IMR-90 (cell line): ENCODE data around the gene PPM1H. TPM values are rescaled to one million over a fixed set of nuclear protein-coding genes. Genes with fewer than 3 reads are reported as not detected.

Experiments used
- ATAC-seq: fragments of 200-7000 bp; cut with Tn5 transposase; 2 replicates; pipeline ENCODE4 v1.9.1; 2020; ENCODE audit warnings: low read depth, mild to moderate bottlenecking, moderate library complexity
- BruUV-seq: library from RNA; stranded (reverse); fragments of 400-500 nt; replicated peaks from 2 replicates; lab custom pipeline; 2021; lab: Mats Ljungman, UMichigan
- CTCF ChIA-PET: fragments of 300-600 bp; formaldehyde crosslinking; extraction: SDS; loops from one replicate; lab custom pipeline; 2021; ENCODE audit warnings: antibody characterized with exemption; lab: Yijun Ruan, JAX
- POLR2A ChIA-PET: fragments of 300-600 bp; sonication (Branson Sonifier 250); formaldehyde crosslinking; loops from one replicate; lab custom pipeline; 2022; ENCODE audit warnings: antibody characterized with exemption; ENCODE audit not compliant: unreplicated experiment; lab: Charles Lee
- DNase-seq: peaks from one replicate; pipeline ENCODE4 v3.0.0; 2013
- H2AFZ ChIP-seq: replicated peaks from 2 replicates; pipeline ENCODE3; 2013; ENCODE audit warnings: low read length, mild to moderate bottlenecking; ENCODE audit not compliant: poor library complexity
- H2AK5ac ChIP-seq: 2 replicates; pipeline ENCODE4 v1.6.1; 2013; ENCODE audit warnings: low read depth, low read length, inconsistent platforms
- H2AK9ac ChIP-seq: replicated peaks from 2 replicates; pipeline ENCODE3; 2013; ENCODE audit warnings: mild to moderate bottlenecking, low read depth, low read length, moderate library complexity; ENCODE audit not compliant: poor library complexity
- H2BK120ac ChIP-seq: 2 replicates; pipeline ENCODE4 v1.6.1; 2013; ENCODE audit warnings: low read depth, low read length, inconsistent platforms
- H2BK15ac ChIP-seq: 3 replicates; pipeline ENCODE4 v1.6.1; 2013; ENCODE audit warnings: low read depth, low read length, inconsistent platforms
- H2BK20ac ChIP-seq: 2 replicates; pipeline ENCODE4 v1.6.1; 2013; ENCODE audit warnings: low read depth, mild to moderate bottlenecking, inconsistent platforms, low read length, moderate library complexity
- H2BK5ac ChIP-seq: 2 replicates; pipeline ENCODE4 v1.6.1; 2013; ENCODE audit warnings: mild to moderate bottlenecking, low read depth, low read length, inconsistent platforms; ENCODE audit not compliant: poor library complexity, severe bottlenecking
- H3K14ac ChIP-seq: replicated peaks from 2 replicates; pipeline ENCODE4 v1.6.1; 2013; ENCODE audit warnings: low read depth, low read length, inconsistent platforms
- H3K18ac ChIP-seq: 2 replicates; pipeline ENCODE4 v1.6.1; 2013; ENCODE audit warnings: low read depth, low read length, control low read depth
- H3K23ac ChIP-seq: 2 replicates; pipeline ENCODE4 v1.6.1; 2013; ENCODE audit warnings: low read depth, low read length, inconsistent platforms
- H3K27ac ChIP-seq: 2 replicates; pipeline ENCODE4 v1.5.1; 2013; ENCODE audit warnings: mild to moderate bottlenecking, control low read depth, low read length; ENCODE audit not compliant: insufficient read depth
- H3K27me3 ChIP-seq: 2 replicates; pipeline ENCODE4 v1.6.1; 2013; ENCODE audit warnings: low read length; ENCODE audit not compliant: control insufficient read depth, insufficient read depth
- H3K36me3 ChIP-seq: 2 replicates; pipeline ENCODE4 v1.6.1; 2013; ENCODE audit warnings: low read length, mixed read lengths; ENCODE audit not compliant: control insufficient read depth, insufficient read depth
- H3K4ac ChIP-seq: 2 replicates; pipeline ENCODE4 v1.6.1; 2013; ENCODE audit warnings: low read depth, low read length, inconsistent platforms
- H3K4me1 ChIP-seq: 2 replicates; pipeline ENCODE4 v1.6.1; 2013; ENCODE audit warnings: low read length, mixed read lengths; ENCODE audit not compliant: control insufficient read depth, insufficient read depth
- H3K4me2 ChIP-seq: 2 replicates; pipeline ENCODE4 v1.6.1; 2013; ENCODE audit warnings: low read depth, mild to moderate bottlenecking, control low read depth, low read length, moderate library complexity
- H3K4me3 ChIP-seq: 2 replicates; pipeline ENCODE4 v1.5.1; 2013; ENCODE audit warnings: low read depth, mild to moderate bottlenecking, control low read depth, low read length, moderate library complexity; ENCODE audit not compliant: insufficient read depth
- H3K56ac ChIP-seq: 2 replicates; pipeline ENCODE4 v1.6.1; 2013; ENCODE audit warnings: low read length, inconsistent platforms; ENCODE audit not compliant: insufficient read depth; ENCODE audit errors: extremely low read depth
- H3K79me1 ChIP-seq, 2 experiments: 2 replicates each; pipeline ENCODE4 v1.6.1; 2013; ENCODE audit warnings: low read length in 2 of 2, inconsistent platforms in 1 of 2, low read depth in 1 of 2
- H3K9ac ChIP-seq: 2 replicates; pipeline ENCODE4 v1.6.1; 2013; ENCODE audit warnings: low read depth, low read length, control low read depth
- H3K9me1 ChIP-seq: 2 replicates; pipeline ENCODE4 v1.6.1; 2013; ENCODE audit warnings: low read length, inconsistent platforms; ENCODE audit not compliant: insufficient read depth
- H3K9me3 ChIP-seq: 2 replicates; pipeline ENCODE4 v1.6.1; 2013; ENCODE audit warnings: low read length; ENCODE audit not compliant: control insufficient read depth, insufficient read depth
- H4K20me1 ChIP-seq: 2 replicates; pipeline ENCODE4 v1.6.1; 2013; ENCODE audit warnings: low read length, inconsistent platforms; ENCODE audit not compliant: insufficient read depth
- H4K5ac ChIP-seq: 2 replicates; pipeline ENCODE4 v1.6.1; 2013; ENCODE audit warnings: mild to moderate bottlenecking, low read depth, low read length, control low read depth
- H4K8ac ChIP-seq, 2 experiments: 2 replicates each; pipeline ENCODE4 v1.6.1; 2013; ENCODE audit warnings: low read depth in 2 of 2, low read length in 2 of 2, control low read depth in 1 of 2, inconsistent platforms in 1 of 2
- H4K91ac ChIP-seq: 2 replicates; pipeline ENCODE4 v1.6.1; 2013; ENCODE audit warnings: low read depth, low read length, inconsistent platforms; ENCODE audit not compliant: insufficient read depth
- CEBPB ChIP-seq: IDR thresholded peaks from 2 replicates; pipeline ENCODE4 v1.6.1; 2012; ENCODE audit warnings: low read depth, low read length, improper control_type of control experiment
- WGBS, 2 experiments: methylation state at CpG; one replicate each; pipeline versions ENCODE4 v1.1.5 to v1.1.7; 2013; ENCODE audit warnings: missing lambda C conversion rate in 2 of 2; ENCODE audit not compliant: insufficient read length in 1 of 2; ENCODE audit errors: extremely low coverage in 2 of 2; 5-methylcytosine and 5-hydroxymethylcytosine counted together
- dilution Hi-C: fragments of 300-500 bp; cut with HindIII; formaldehyde crosslinking; loops from one replicate; pipeline ENCODE4 v1.14.3; 2018; ENCODE audit warnings: low sequenced_read_pairs; ENCODE audit not compliant: unreplicated experiment
- in situ Hi-C: fragments of 300-500 bp; cut with MboI; formaldehyde crosslinking; loops from 3 replicates; pipeline ENCODE4 v1.14.3; 2019; ENCODE audit warnings: low sequenced_read_pairs, inconsistent platforms, mixed read lengths
- intact Hi-C: fragments of 100-400 bp; cut with micrococcal nuclease; formaldehyde crosslinking; loops from 2 replicates; pipeline ENCODE4 v1.10.0; 2022
- polyA plus RNA-seq, 3 experiments: library from polyadenylated mRNA; depleted of rRNA; stranded (reverse); fragments of >200 nt; gene quantifications; 2 replicates each; pipeline ENCODE4 v1.2.3, GENCODE V29; 2012; ENCODE audit warnings: low replicate concordance in 1 of 3
- total RNA-seq: library from RNA; depleted of rRNA; stranded (reverse); fragments of >200 nt; gene quantifications from 2 replicates; pipeline ENCODE4 v1.2.3, GENCODE V29; 2012
- TF ChIP-seq, protein P1 (sequence below): fragments of 150-350 bp; IDR thresholded peaks from 2 replicates; pipeline ENCODE4 v1.6.1; 2016; ENCODE audit warnings: low read depth, mild to moderate bottlenecking, low read length, moderate library complexity, borderline replicate concordance

The PPM1H gene
- total and polyA plus RNA-seq, 2 of the 4 experiments (the other 2 are of a cell fraction): 0.14 to 0.18 TPM

DNA sequence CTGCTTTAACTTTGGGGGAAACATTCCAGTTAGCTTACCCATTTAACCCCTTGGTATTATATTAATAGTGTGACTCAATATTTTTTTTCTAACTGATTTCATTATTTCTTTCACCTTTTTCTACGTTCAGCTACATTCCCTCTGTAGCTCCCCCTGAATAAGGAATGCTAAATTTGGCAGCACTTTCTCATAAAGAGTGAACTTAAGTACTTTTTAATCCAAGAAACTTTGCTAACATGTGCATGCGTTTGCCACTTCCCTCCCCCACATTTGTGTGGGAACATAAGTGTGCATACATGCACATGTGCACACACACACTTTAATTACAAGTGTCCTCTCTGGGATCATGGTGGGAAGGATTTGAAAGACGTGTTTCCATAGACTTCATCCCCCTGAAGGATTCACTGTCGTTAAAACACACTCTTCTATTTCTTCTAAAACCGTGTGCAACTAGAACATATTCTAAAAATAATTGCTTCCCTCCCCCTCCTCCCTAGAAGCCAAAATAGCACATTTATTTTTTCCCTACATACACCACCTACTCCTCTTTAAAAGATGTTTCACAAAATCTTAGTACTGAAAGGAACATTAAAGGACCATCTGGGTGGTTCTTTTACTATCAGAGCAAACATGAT is 142.6 kb downstream of the PPM1H start:
- Histone ChIP-seq H3K18ac (no peak overlapping the region), H2AK5ac (no peak overlapping the region), H3K79me1 (no peaks in the 10 kb centered on the region), H3K4me3 (no peak overlapping the region), H4K20me1 (no peaks in the 10 kb centered on the region), H4K8ac (no peak overlapping the region), H3K27me3 (no peaks in the 10 kb centered on the region), H3K56ac (no peak overlapping the region), H3K36me3 (no peaks in the 10 kb centered on the region), H2BK5ac (no peak overlapping the region), H3K23ac (no peak overlapping the region), H2BK15ac (no peak overlapping the region), H3K4me2 (no peak overlapping the region), H3K14ac (no peak overlapping the region), H3K27ac (no peak overlapping the region), H3K9ac (no peak overlapping the region), H2BK20ac (no peak overlapping the region), H4K5ac (no peak overlapping the region), H3K4ac (no peak overlapping the region), H3K4me1 (no peaks in the 10 kb centered on the region), H2AFZ (no peak overlapping the region), H2AK9ac (no peak overlapping the region), H3K9me3 (no peaks in the 10 kb centered on the region), H2BK120ac (no peak overlapping the region), H4K91ac (no peak overlapping the region), H3K9me1 (no peaks in the 10 kb centered on the region)
- in situ Hi-C loops: loop anchor here (5.0 to 10.0 kb wide), 2 partner anchors 210 to 528 kb away; partner anchors contain the start of gene USP15
- ATAC-seq: no peak
- no TSS peak for BruUV-seq
- ChIA-PET POLR2A (no interaction called here), CTCF (no interaction called here)
- DNase-seq: no peak
- WGBS, 2 experiments: 50% methylated on average over 2 of the region's 5 CpGs; no CpG with 5 or more reads in 1 of the 2 experiments
- intact Hi-C loops: loop anchor here (10.0 kb wide), 1 partner anchor 528 kb away; the partner anchor contains the start of gene USP15
- TF ChIP-seq, protein P1, sequence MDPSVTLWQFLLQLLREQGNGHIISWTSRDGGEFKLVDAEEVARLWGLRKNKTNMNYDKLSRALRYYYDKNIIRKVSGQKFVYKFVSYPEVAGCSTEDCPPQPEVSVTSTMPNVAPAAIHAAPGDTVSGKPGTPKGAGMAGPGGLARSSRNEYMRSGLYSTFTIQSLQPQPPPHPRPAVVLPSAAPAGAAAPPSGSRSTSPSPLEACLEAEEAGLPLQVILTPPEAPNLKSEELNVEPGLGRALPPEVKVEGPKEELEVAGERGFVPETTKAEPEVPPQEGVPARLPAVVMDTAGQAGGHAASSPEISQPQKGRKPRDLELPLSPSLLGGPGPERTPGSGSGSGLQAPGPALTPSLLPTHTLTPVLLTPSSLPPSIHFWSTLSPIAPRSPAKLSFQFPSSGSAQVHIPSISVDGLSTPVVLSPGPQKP: no peak
- TF ChIP-seq CEBPB: no peak
- dilution Hi-C loops: loop anchor here (25.0 kb wide), 1 partner anchor 205 kb away; no protein-coding TSS in a partner anchor
